ENCODE results near the gene ATE1. TPM values are rescaled to one million over a fixed set of nuclear protein-coding genes. Genes with fewer than 3 reads are reported as not detected.

ATE1 gene
- total and polyA plus RNA-seq, 2 experiments from 2014 or later, result 16.9 to 48.9 TPM

GRCh38 chr10:121698902-121699301, 228.9 kb downstream of the ATE1 start:
- 90% methylated on average over 12 of the region's 12 CpGs for WGBS (ENCODE audit: low lambda C conversion rate, missing lambda C conversion rate)
- no peaks in the 10 kb centered on the region for H3K9me2 ChIP-seq (replicated peaks; ENCODE audit: insufficient read depth)
- no peak overlapping the region for H2AFZ ChIP-seq
- no peak for TF ChIP-seq EZH2 (IDR thresholded peaks at IDR 0.05; ENCODE audit: borderline replicate concordance)
- no peak for TF ChIP-seq EZH2phosphoT487 (IDR thresholded peaks at IDR 0.05; ENCODE audit: low read depth, severe bottlenecking, unreplicated experiment)
- no peak for TF ChIP-seq CTCF (IDR thresholded peaks at IDR 0.05; ENCODE audit: poor library complexity)
- no peaks in the 10 kb centered on the region for H3K36me3 ChIP-seq (replicated peaks; ENCODE audit: insufficient read depth, low read depth)
- no peaks in the 10 kb centered on the region for H4K20me1 ChIP-seq (ENCODE audit: insufficient read depth, poor library complexity, severe bottlenecking)
- H3K9me3 ChIP-seq (ENCODE audit: low read depth), result no peaks in the 10 kb centered on the region
- H3K79me2 ChIP-seq, result no peaks in the 10 kb centered on the region
- H3K27me3 ChIP-seq, result no peaks in the 10 kb centered on the region
- DNase-seq (ENCODE audit: low spot score), result no peak
- H3K4me2 ChIP-seq, result no peak overlapping the region
- no peak overlapping the region for H3K4me3 ChIP-seq
- no peak overlapping the region for H3K27ac ChIP-seq
- H3K4me1 ChIP-seq (ENCODE audit: insufficient read depth), result no peaks in the 10 kb centered on the region

- Histone ChIP-seq H3K27ac (no peak overlapping the region), H3K27me3 (no peaks in the 10 kb centered on the region), H3K9me3 (ENCODE audit: low read depth) (no peaks in the 10 kb centered on the region), H3K9me2 (replicated peaks; ENCODE audit: insufficient read depth) (no peaks in the 10 kb centered on the region), H3K36me3 (replicated peaks; ENCODE audit: insufficient read depth, low read depth) (no peaks in the 10 kb centered on the region), H2AFZ (no peak overlapping the region), H3K4me2 (no peak overlapping the region), H4K20me1 (ENCODE audit: insufficient read depth, poor library complexity, severe bottlenecking) (no peaks in the 10 kb centered on the region), H3K4me3 (no peak overlapping the region), H3K79me2 (no peaks in the 10 kb centered on the region), H3K4me1 (ENCODE audit: insufficient read depth) (no peaks in the 10 kb centered on the region)
- WGBS (ENCODE audit: low lambda C conversion rate, missing lambda C conversion rate), result 72% methylated on average over 7 of the region's 7 CpGs
- no peak for DNase-seq (ENCODE audit: low spot score)
- TF ChIP-seq EZH2 (IDR thresholded peaks at IDR 0.05; ENCODE audit: borderline replicate concordance) (no peak), EZH2phosphoT487 (IDR thresholded peaks at IDR 0.05; ENCODE audit: low read depth, severe bottlenecking, unreplicated experiment) (no peak), CTCF (IDR thresholded peaks at IDR 0.05; ENCODE audit: poor library complexity) (no peak)
These were observed 229.5 kb downstream of the ATE1 start for GRCh38 chr10:121698336-121698735.

- no peaks in the 10 kb centered on the region for H3K9me2 ChIP-seq (replicated peaks; ENCODE audit: insufficient read depth)
- no peaks in the 10 kb centered on the region for H3K9me3 ChIP-seq (ENCODE audit: low read depth)
- H4K20me1 ChIP-seq (ENCODE audit: insufficient read depth, poor library complexity, severe bottlenecking), result no peaks in the 10 kb centered on the region
- H2AFZ ChIP-seq, result no peak overlapping the region
- no peak overlapping the region for H3K4me2 ChIP-seq
- WGBS (ENCODE audit: low lambda C conversion rate, missing lambda C conversion rate), result 90% methylated on average over 3 of the region's 3 CpGs
- DNase-seq (ENCODE audit: low spot score), result peak; percentile 28
- no peaks in the 10 kb centered on the region for H3K27me3 ChIP-seq
- no peak overlapping the region for H3K4me3 ChIP-seq
- TF ChIP-seq EZH2phosphoT487 (IDR thresholded peaks at IDR 0.05; ENCODE audit: low read depth, severe bottlenecking, unreplicated experiment) (no peak), EZH2 (IDR thresholded peaks at IDR 0.05; ENCODE audit: borderline replicate concordance) (no peak), CTCF (IDR thresholded peaks at IDR 0.05; ENCODE audit: poor library complexity) (peak; percentile 22)
- H3K79me2 ChIP-seq, result no peaks in the 10 kb centered on the region
- H3K36me3 ChIP-seq (replicated peaks; ENCODE audit: insufficient read depth, low read depth), result no peaks in the 10 kb centered on the region
- no peaks in the 10 kb centered on the region for H3K4me1 ChIP-seq (ENCODE audit: insufficient read depth)
- no peak overlapping the region for H3K27ac ChIP-seq
These were observed 231.0 kb downstream of the ATE1 start for GRCh38 chr10:121696854-121697253.

Measured in hepatocyte (in vitro differentiated cells).